PFSK-1 (cell line): Measurements from ENCODE around the gene HOXD10.

Experiments
- FOXP2 ChIP-seq: optimal IDR thresholded peaks from 2 replicates; pipeline ENCODE3; 2011; ENCODE audit warnings: borderline replicate concordance, control low read depth, inconsistent platforms; ENCODE audit not compliant: insufficient read depth; ENCODE audit errors: extremely low read length, extremely low read depth
- POLR2AphosphoS5 ChIP-seq: IDR thresholded peaks from 2 replicates; pipeline ENCODE4 v1.6.1; 2012; ENCODE audit warnings: low read depth, mild to moderate bottlenecking, control low read depth, low read length, moderate library complexity
- SIN3A ChIP-seq: IDR thresholded peaks from 2 replicates; pipeline ENCODE4 v1.6.1; 2012; ENCODE audit warnings: mild to moderate bottlenecking, low read length, moderate library complexity, borderline replicate concordance; ENCODE audit not compliant: insufficient read depth
- TAF1 ChIP-seq: IDR thresholded peaks from 2 replicates; pipeline ENCODE4 v1.6.1; 2012; ENCODE audit warnings: low read length, control low read depth, borderline replicate concordance; ENCODE audit not compliant: insufficient read depth
- TF ChIP-seq, protein P1 (sequence below), 2 experiments: IDR thresholded peaks; 2 replicates each; pipeline versions ENCODE4 v1.6.1 to v1.8.0; 2011 to 2012; ENCODE audit warnings: low read depth in 2 of 2, low read length in 2 of 2, control low read depth in 1 of 2, inconsistent platforms in 1 of 2, mild to moderate bottlenecking in 1 of 2, moderate library complexity in 1 of 2; ENCODE audit not compliant: insufficient read depth in 1 of 2

HOXD10 gene

DNA sequence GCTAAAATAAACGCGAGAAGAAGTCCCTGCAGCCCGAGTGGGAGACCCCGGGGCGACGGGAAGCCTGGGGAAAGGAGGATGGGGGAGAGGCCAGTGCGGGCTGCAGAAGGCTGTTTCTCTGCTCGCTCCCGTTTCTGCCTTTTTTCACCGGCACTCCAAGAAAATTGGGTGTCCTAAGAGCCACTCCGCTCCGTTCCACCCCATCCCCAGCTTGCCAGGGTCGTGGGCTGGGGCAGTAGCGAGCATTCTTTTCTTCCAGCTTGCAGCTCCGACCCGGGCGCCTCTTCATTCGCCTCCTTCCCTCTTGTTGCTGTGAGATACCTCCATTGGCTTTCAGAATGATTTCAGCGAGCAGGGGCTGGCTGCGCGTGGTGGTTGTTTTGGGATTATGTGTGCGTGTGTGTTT lies 41.6 kb downstream of the HOXD10 start:
- TF ChIP-seq POLR2AphosphoS5 (no peak), TAF1 (no peak), SIN3A (no peak), FOXP2 (no peak)
- TF ChIP-seq, protein P1, sequence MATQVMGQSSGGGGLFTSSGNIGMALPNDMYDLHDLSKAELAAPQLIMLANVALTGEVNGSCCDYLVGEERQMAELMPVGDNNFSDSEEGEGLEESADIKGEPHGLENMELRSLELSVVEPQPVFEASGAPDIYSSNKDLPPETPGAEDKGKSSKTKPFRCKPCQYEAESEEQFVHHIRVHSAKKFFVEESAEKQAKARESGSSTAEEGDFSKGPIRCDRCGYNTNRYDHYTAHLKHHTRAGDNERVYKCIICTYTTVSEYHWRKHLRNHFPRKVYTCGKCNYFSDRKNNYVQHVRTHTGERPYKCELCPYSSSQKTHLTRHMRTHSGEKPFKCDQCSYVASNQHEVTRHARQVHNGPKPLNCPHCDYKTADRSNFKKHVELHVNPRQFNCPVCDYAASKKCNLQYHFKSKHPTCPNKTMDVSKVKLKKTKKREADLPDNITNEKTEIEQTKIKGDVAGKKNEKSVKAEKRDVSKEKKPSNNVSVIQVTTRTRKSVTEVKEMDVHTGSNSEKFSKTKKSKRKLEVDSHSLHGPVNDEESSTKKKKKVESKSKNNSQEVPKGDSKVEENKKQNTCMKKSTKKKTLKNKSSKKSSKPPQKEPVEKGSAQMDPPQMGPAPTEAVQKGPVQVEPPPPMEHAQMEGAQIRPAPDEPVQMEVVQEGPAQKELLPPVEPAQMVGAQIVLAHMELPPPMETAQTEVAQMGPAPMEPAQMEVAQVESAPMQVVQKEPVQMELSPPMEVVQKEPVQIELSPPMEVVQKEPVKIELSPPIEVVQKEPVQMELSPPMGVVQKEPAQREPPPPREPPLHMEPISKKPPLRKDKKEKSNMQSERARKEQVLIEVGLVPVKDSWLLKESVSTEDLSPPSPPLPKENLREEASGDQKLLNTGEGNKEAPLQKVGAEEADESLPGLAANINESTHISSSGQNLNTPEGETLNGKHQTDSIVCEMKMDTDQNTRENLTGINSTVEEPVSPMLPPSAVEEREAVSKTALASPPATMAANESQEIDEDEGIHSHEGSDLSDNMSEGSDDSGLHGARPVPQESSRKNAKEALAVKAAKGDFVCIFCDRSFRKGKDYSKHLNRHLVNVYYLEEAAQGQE (IDR thresholded peaks at IDR 0.05; ENCODE audit: insufficient read depth in 1 of 2, low read depth in 2 of 2, low read length in 2 of 2) = no peak

DNA sequence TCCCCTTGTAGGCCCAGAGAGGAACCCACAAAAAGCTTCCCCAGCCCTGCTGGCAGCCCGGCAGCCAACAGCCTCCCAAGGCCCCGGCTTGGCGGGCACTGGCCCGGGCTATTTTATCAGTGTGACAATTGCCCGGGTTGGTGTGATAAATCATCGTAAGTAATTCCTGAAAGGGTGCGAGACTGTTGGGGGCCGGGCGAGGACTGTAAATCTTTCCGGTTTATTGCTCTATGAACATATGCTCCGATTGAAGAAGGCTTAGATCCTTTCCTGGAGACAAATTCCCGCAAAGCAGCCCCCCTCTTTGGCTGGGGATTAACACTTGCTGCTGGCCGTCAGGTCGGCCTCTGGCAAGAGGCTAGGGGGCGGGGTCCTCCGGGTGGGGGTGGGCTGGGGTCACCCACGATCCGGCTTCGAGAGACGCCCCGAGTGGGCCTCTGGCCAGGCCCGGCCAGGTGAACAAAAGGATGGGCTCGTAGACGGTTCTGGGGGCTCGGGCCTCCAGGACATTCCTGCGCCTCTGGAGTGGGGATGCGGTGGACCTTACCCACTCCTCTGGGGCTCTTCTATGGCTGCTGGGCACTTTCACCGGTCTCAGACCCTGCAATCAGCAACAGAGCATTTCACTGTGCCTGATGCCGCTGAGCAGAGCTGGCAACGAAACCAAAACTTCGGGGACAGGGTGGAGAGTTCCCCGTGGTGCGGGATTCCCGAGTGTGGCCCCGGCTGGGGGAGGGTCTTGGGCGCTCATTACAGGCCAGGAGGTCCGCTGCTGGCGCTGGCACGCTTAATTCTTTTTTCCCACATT lies 42.5 kb downstream of the HOXD10 start:
- TF ChIP-seq TAF1 (no peak), POLR2AphosphoS5 (no peak), SIN3A (no peak), FOXP2 (no peak)
- TF ChIP-seq, protein P1 (IDR thresholded peaks at IDR 0.05; ENCODE audit: insufficient read depth in 1 of 2, low read depth in 2 of 2, low read length in 2 of 2) = no peak

DNA sequence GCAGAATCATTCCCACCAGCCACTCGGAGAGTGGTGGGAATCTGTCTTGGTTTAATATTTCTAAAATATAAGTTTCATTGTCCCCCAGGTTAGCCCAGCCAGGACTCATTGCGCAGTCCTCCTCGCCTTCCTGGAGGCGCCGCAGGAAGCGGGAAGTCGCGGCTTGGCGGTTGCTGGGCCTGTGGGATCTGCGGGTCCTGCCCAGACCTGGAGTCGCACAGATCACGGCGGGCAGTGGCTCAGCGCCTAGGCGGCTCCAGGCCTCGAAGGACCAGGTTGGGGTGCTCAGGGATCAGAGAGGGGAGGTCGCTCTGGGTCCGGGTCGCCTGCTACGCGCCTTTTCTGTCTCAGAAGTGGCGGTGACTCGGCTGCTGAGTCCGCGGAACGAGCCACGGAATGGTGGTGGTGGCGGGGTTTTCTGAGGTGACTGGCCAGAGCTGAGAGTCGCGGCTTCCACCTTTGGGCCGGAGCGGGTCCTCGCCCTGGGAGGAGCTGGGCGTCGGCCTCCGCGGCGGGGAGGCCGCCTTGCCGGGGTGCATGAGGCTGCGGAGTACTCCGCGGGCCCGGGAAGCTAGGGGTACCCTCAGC lies 43.2 kb downstream of the HOXD10 start:
- TF ChIP-seq FOXP2 (no peak), SIN3A (no peak), POLR2AphosphoS5 (no peak), TAF1 (no peak)
- TF ChIP-seq, protein P1 (IDR thresholded peaks at IDR 0.05; ENCODE audit: insufficient read depth in 1 of 2, low read depth in 2 of 2, low read length in 2 of 2) = no peak

DNA sequence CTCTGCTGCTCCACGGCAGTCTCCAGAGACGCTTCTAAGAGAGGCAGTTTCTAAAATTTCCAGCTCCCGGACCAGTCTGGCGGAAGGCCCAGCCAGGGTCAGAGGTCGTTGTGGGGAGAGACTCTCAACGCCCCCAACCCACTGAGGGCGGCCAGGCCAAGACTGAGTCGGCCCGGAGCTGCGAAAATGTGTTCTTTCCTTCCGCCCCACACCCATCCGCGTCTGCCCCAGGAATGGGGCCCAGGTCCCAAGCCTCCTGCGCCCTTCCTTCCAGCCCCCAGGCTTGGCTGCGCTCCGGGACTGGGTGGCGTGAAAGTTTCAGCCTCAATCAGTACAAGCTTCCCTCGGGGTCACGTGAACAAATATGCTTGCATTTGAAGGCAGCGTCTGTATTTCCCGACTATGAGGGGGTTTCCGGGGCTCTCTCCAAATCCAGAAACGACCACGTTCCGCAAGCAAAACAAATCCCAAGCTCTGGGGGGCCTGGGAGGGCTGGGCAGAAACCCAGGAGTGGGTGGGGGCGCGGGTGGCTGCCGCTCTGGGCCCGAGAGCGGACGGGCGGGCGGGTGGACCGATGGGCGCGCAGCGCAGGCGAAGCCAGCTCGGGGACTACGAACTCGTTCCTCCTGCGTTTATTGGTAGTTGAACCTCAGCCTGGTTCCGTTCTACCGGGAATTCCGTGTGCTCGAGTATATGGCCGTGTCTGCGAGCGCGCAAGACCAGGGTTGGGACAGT lies 43.8 kb downstream of the HOXD10 start:
- TF ChIP-seq, protein P1 (IDR thresholded peaks at IDR 0.05; ENCODE audit: insufficient read depth in 1 of 2, low read depth in 2 of 2, low read length in 2 of 2) = no peak
- TF ChIP-seq SIN3A (no peak), TAF1 (no peak), POLR2AphosphoS5 (no peak)
